Spleen (tissue), 11 donors: ENCODE data around the gene MGAT4C. TPM values are rescaled to one million over a fixed set of nuclear protein-coding genes. Genes with fewer than 3 reads are reported as not detected.

ENCODE experiments used
- DNase-seq: peaks from one replicate; pipeline ENCODE4 v3.0.0-alpha.2; 2020
- H3K27ac ChIP-seq, 8 donors: fragments of 200-600 bp; sonication (generic) in 7 of 8; 1 replicate in 4 of 8; 2 replicates in 4 of 8; pipeline versions ENCODE4 v1.5.0 to v1.8.0; 2016 to 2021; ENCODE audit warnings: inconsistent platforms in 4 of 8, mild to moderate bottlenecking in 4 of 8, moderate library complexity in 1 of 8
- H3K27me3 ChIP-seq, 7 donors: fragments of 200-600 bp; sonication (generic) in 6 of 7; replicated peaks in 1 of 7; 1 replicate in 4 of 7; 2 replicates in 3 of 7; pipeline versions ENCODE4 v1.5.0 to v1.8.0; 2016 to 2021; ENCODE audit warnings: inconsistent platforms in 3 of 7, mild to moderate bottlenecking in 1 of 7
- H3K36me3 ChIP-seq, 6 donors: fragments of 200-600 bp; sonication (generic) in 5 of 6; 1 replicate in 4 of 6; 2 replicates in 2 of 6; pipeline versions ENCODE4 v1.5.0 to v1.8.0; 2016 to 2021; ENCODE audit warnings: inconsistent platforms in 2 of 6
- H3K4me1 ChIP-seq, 6 donors: fragments of 200-600 bp; sonication (generic) in 5 of 6; 1 replicate in 3 of 6; 2 replicates in 3 of 6; pipeline versions ENCODE4 v1.5.0 to v1.8.0; 2016 to 2021; ENCODE audit warnings: inconsistent platforms in 3 of 6
- H3K4me3 ChIP-seq, 8 donors: fragments of 200-600 bp; sonication (generic) in 7 of 8; 1 replicate in 4 of 8; 2 replicates in 4 of 8; pipeline versions ENCODE4 v1.5.0 to v1.8.0; 2016 to 2021; ENCODE audit warnings: inconsistent platforms in 4 of 8, mild to moderate bottlenecking in 4 of 8, moderate library complexity in 2 of 8
- H3K9me3 ChIP-seq, 8 donors: fragments of 200-600 bp; sonication (generic) in 7 of 8; 1 replicate in 4 of 8; 2 replicates in 4 of 8; pipeline versions ENCODE4 v1.5.0 to v1.8.0; 2016 to 2021; ENCODE audit warnings: inconsistent platforms in 4 of 8
- POLR2A ChIP-seq, 3 donors: fragments of 450-650 bp; IDR thresholded peaks; one replicate each; pipeline ENCODE4 v1.5.1; 2017; ENCODE audit warnings: antibody characterized with exemption in 3 of 3, mild to moderate bottlenecking in 1 of 3
- POLR2AphosphoS5 ChIP-seq, 3 donors: sonication (generic); formaldehyde crosslinking; IDR thresholded peaks; one replicate each; pipeline ENCODE4 v1.5.1; 2017; ENCODE audit warnings: antibody characterized with exemption in 3 of 3
- WGBS, 5 donors: extraction: QIAGEN DNeasy Blood & Tissue Kit in 3 of 5; methylation state at CpG; one replicate each; pipeline versions ENCODE4 v1.1.5 to v1.1.7; 2013 to 2018; 5-methylcytosine and 5-hydroxymethylcytosine counted together
- intact Hi-C: fragments of 100-400 bp; cut with DNase I; formaldehyde crosslinking; loops from one replicate; pipeline ENCODE4 v1.15.0; 2023; ENCODE audit warnings: low total_unique reads
- polyA plus RNA-seq, 3 donors: library from polyadenylated mRNA; stranded (reverse); fragments of 200-250 nt; gene quantifications; one replicate each; pipeline ENCODE4 v1.2.1, GENCODE V29; 2013
- total RNA-seq, 7 donors: library from RNA; depleted of rRNA in 3 of 7; stranded (reverse); fragments of >200 nt in 3 of 7; fragmentation: NEBNext Ultra II Directional in 4 of 7; extraction: Animal tissue kit (Norgen Biotek cat#: 25700) in 4 of 7; gene quantifications; one replicate each; pipeline versions ENCODE4 v1.1.0 to v1.2.1, GENCODE V29; 2016 to 2021
- TF ChIP-seq, protein P1 (sequence below), 11 experiments: fragments of 200-600 bp in 7 of 11; fragments of 450-650 bp in 4 of 11; sonication (generic) in 4 of 11; IDR thresholded peaks in 8 of 11; conservative IDR thresholded peaks in 3 of 11; 1 replicate in 7 of 11; 2 replicates in 4 of 11; pipeline versions ENCODE4 v1.4.0 to v1.8.0; 2016 to 2021; ENCODE audit warnings: antibody characterized with exemption in 11 of 11, inconsistent platforms in 4 of 11, mild to moderate bottlenecking in 1 of 11
- donor health status: healthy with polysubstance abuse.
- donor health status: DM: no; HTN: no; CAD: no; lungs with moderate emphysema.
- donor health status: DM: no; HTN: no; CAD: no.
- donor health status: Bipolar disorder and iron deficiency.
- donor health status: healthy.
- donor health status: DM: no; HTN: no; CAD: no.
- donor health status: DM: yes; HTN: yes; CAD: no.

MGAT4C gene
- total and polyA plus RNA-seq, 10 donors = 0.03 TPM; not detected in 9

DNA sequence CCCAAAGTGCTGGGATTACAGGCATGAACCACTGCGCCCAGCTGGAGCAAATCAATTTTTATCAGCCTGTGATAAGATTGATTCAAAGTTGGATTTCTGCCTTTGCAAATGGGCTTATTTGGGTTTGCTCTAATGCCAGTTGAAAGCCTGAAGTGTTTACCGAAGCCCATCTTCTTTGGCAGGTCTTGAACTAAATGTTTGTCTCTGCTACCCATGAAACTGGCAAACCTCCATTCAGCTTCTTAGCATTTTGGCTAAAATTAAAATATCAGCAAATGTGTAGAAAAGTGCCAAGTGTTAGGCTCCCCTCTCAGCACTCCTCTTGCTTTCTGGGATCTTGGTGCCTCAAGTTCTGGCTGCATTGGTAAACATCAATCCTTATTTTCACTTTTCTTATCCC lies 61.5 kb downstream of the MGAT4C start:
- H3K4me3 ChIP-seq = no peak overlapping the region
- no peaks in the 10 kb centered on the region for H3K27me3 ChIP-seq
- TF ChIP-seq, protein P1, sequence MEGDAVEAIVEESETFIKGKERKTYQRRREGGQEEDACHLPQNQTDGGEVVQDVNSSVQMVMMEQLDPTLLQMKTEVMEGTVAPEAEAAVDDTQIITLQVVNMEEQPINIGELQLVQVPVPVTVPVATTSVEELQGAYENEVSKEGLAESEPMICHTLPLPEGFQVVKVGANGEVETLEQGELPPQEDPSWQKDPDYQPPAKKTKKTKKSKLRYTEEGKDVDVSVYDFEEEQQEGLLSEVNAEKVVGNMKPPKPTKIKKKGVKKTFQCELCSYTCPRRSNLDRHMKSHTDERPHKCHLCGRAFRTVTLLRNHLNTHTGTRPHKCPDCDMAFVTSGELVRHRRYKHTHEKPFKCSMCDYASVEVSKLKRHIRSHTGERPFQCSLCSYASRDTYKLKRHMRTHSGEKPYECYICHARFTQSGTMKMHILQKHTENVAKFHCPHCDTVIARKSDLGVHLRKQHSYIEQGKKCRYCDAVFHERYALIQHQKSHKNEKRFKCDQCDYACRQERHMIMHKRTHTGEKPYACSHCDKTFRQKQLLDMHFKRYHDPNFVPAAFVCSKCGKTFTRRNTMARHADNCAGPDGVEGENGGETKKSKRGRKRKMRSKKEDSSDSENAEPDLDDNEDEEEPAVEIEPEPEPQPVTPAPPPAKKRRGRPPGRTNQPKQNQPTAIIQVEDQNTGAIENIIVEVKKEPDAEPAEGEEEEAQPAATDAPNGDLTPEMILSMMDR (IDR thresholded peaks at IDR 0.05 in 8 of 11, conservative IDR thresholded peaks at IDR 0.05 in 3 of 11) = no peak
- no peak for TF ChIP-seq POLR2A (IDR thresholded peaks at IDR 0.05)
- WGBS, 5 donors = 69 to 91% (median 84%) methylated on average over 2 of the region's 2 CpGs
- H3K36me3 ChIP-seq = no peaks in the 10 kb centered on the region
- intact Hi-C loops = no loop called here
- H3K27ac ChIP-seq = no peak overlapping the region
- no peak for DNase-seq
- no peaks in the 10 kb centered on the region for H3K4me1 ChIP-seq
- H3K9me3 ChIP-seq = no peaks in the 10 kb centered on the region

DNA sequence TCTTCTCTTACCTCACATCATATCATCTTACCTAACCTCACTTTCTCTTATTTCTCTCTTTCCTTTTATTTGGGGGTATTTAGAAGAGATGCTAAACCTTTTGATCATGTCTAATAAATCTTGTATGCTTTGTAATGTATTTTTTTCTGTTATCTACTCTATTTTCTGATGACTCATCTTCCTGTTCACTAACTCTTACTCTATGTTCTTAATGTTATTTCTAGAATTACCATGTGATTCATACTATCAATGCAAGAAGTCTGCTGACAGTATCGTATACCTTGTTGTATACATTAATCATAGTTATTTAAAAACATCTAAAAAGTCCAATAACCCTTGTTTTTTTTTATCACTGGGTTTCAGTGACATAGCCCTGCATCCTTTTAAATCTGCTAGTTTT lies 62.3 kb downstream of the MGAT4C start:
- Histone ChIP-seq H3K4me3 (no peak overlapping the region), H3K9me3 (no peaks in the 10 kb centered on the region), H3K4me1 (no peaks in the 10 kb centered on the region), H3K36me3 (no peaks in the 10 kb centered on the region), H3K27me3 (no peaks in the 10 kb centered on the region), H3K27ac (no peak overlapping the region)
- WGBS, 5 donors = 71 to 90% (median 75%) methylated on average over 1 of the region's 1 CpG
- intact Hi-C loops = no loop called here
- no peak for TF ChIP-seq POLR2A (IDR thresholded peaks at IDR 0.05)
- TF ChIP-seq POLR2AphosphoS5 (IDR thresholded peaks at IDR 0.05) = no peak
- TF ChIP-seq, protein P1 (IDR thresholded peaks at IDR 0.05 in 8 of 11, conservative IDR thresholded peaks at IDR 0.05 in 3 of 11) = no peak
- DNase-seq = no peak

DNA sequence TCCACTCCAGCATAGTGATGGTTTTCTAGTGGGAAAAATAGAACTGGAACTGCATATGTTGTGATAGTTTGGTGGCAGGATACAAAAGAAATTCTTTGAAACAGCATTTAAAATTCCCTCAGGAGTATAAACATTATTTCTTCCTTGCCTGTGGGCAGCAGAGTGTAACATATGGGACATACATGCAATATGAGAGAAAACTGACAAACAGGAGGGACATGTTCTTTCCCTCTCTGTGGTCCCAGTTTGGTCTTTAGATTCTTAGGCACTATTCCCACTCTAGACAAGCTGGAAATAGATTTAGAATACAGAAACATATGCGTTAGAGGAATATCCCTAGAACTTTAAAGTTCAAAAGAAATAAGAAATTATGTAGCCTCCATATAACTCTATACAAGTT lies 68.0 kb downstream of the MGAT4C start:
- Histone ChIP-seq H3K27ac (no peak overlapping the region), H3K4me3 (no peak overlapping the region), H3K9me3 (no peaks in the 10 kb centered on the region), H3K36me3 (no peaks in the 10 kb centered on the region), H3K27me3 (no peaks in the 10 kb centered on the region), H3K4me1 (no peaks in the 10 kb centered on the region)
- intact Hi-C loops = no loop called here
- no peak for DNase-seq
- 77 to 94% (median 85%) methylated on average over 1 of the region's 1 CpG for WGBS, 5 donors
- TF ChIP-seq POLR2A (IDR thresholded peaks at IDR 0.05) (no peak), POLR2AphosphoS5 (IDR thresholded peaks at IDR 0.05) (no peak)
- TF ChIP-seq, protein P1 (IDR thresholded peaks at IDR 0.05 in 8 of 11, conservative IDR thresholded peaks at IDR 0.05 in 3 of 11) = no peak

GRCh38 chr12:86186449-86186848 lies 69.7 kb downstream of the MGAT4C start:
- no peak overlapping the region for H3K27ac ChIP-seq
- intact Hi-C loops = no loop called here
- DNase-seq = no peak
- WGBS, 5 donors = 51 to 64% (median 60%) methylated on average over 2 of the region's 2 CpGs
- no peaks in the 10 kb centered on the region for H3K9me3 ChIP-seq
- no peaks in the 10 kb centered on the region for H3K36me3 ChIP-seq
- H3K4me1 ChIP-seq = no peaks in the 10 kb centered on the region
- TF ChIP-seq, protein P1 (IDR thresholded peaks at IDR 0.05 in 8 of 11, conservative IDR thresholded peaks at IDR 0.05 in 3 of 11) = no peak
- TF ChIP-seq POLR2A (IDR thresholded peaks at IDR 0.05) (no peak), POLR2AphosphoS5 (IDR thresholded peaks at IDR 0.05) (no peak)
- no peak overlapping the region for H3K4me3 ChIP-seq
- no peaks in the 10 kb centered on the region for H3K27me3 ChIP-seq
